IMR-90 (cell line): Measurements from ENCODE around the gene FAHD1.

Experiments used
- BHLHE40 ChIP-seq: fragments of 150-350 bp; IDR thresholded peaks from 2 replicates; pipeline ENCODE4 v1.6.1; 2016; ENCODE audit warnings: mild to moderate bottlenecking, low read depth, low read length
- CTCF ChIP-seq: conservative IDR thresholded peaks from 2 replicates; pipeline ENCODE4 v1.5.1; 2012; ENCODE audit warnings: mild to moderate bottlenecking, low read depth, low read length, improper control_type of control experiment
- POLR2A ChIP-seq: IDR thresholded peaks from 2 replicates; pipeline ENCODE4 v1.6.1; 2012; ENCODE audit warnings: mild to moderate bottlenecking, low read depth, low read length
- RAD21 ChIP-seq: IDR thresholded peaks from 2 replicates; pipeline ENCODE4 v1.6.1; 2012; ENCODE audit warnings: low read length, improper control_type of control experiment
- RFX5 ChIP-seq: IDR thresholded peaks from 2 replicates; pipeline ENCODE4 v1.8.0; 2012; ENCODE audit warnings: low read depth, mild to moderate bottlenecking, low read length, moderate library complexity

- TF ChIP-seq RAD21 (no peak), CTCF (no peak), RFX5 (no peak), POLR2A (no peak), BHLHE40 (no peak)
Observed at GRCh38 chr16:1800701-1801100, 26.3 kb upstream of the FAHD1 start.
